Measurements from ENCODE around the gene CD209.

GRCh38 chr19:7766535-7766934 is 19.2 kb upstream of the CD209 start:
- TF ChIP-seq CREB1 (IDR thresholded peaks at IDR 0.05; ENCODE audit: low read depth) (no peak), TAF1 (IDR thresholded peaks at IDR 0.05; ENCODE audit: low read depth) (no peak), REST (IDR thresholded peaks at IDR 0.05; ENCODE audit: low read depth) (no peak), TEAD4 (IDR thresholded peaks at IDR 0.05) (no peak), NFIC (IDR thresholded peaks at IDR 0.05) (no peak)

Data from Ishikawa (cell line).